ENCODE results near the gene USH2A. TPM values are rescaled to one million over a fixed set of nuclear protein-coding genes. Genes with fewer than 3 reads are reported as not detected.

USH2A gene
- total RNA-seq, 4 donors from 2014 or later = 0.03 to 0.25 TPM; not detected in 2

DNA sequence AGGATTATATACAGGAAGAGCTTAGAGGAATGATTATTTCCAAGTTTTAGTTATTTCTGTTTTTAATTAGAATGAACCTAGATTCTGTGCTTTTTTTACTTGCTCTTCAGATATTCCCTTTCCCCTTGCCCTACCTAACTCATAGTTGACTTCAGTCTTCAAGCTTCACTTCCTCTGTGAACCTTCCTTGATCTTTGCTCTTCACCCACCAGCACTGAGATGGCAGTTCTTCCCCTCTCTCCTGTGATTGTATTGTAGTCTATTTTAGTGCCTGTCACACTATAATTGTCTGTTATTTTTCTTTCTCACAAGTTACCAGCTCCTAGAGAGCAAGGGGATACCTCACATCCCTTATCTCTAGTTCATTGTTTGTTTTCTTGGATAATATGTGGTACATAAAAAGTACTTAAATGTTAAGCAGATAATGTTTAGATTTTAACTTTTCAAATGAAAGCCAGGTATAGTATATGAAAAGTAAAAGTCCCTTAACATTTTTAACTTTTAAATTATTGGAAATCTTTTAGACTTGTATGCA lies 822.9 kb downstream of the USH2A start:
- intact Hi-C loops (cut with DNase I; ENCODE audit: low total_unique reads) = no loop called here
- no peak overlapping the region for H3K4me3 ChIP-seq (ENCODE audit: low read depth, poor library complexity, severe bottlenecking)
- TF ChIP-seq, protein P1, sequence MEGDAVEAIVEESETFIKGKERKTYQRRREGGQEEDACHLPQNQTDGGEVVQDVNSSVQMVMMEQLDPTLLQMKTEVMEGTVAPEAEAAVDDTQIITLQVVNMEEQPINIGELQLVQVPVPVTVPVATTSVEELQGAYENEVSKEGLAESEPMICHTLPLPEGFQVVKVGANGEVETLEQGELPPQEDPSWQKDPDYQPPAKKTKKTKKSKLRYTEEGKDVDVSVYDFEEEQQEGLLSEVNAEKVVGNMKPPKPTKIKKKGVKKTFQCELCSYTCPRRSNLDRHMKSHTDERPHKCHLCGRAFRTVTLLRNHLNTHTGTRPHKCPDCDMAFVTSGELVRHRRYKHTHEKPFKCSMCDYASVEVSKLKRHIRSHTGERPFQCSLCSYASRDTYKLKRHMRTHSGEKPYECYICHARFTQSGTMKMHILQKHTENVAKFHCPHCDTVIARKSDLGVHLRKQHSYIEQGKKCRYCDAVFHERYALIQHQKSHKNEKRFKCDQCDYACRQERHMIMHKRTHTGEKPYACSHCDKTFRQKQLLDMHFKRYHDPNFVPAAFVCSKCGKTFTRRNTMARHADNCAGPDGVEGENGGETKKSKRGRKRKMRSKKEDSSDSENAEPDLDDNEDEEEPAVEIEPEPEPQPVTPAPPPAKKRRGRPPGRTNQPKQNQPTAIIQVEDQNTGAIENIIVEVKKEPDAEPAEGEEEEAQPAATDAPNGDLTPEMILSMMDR (IDR thresholded peaks at IDR 0.05) = no peak
- no peak for TF ChIP-seq POLR2A (IDR thresholded peaks at IDR 0.05)
- DNase-seq (ENCODE audit: low spot score in 2 of 2) = no peak

DNA sequence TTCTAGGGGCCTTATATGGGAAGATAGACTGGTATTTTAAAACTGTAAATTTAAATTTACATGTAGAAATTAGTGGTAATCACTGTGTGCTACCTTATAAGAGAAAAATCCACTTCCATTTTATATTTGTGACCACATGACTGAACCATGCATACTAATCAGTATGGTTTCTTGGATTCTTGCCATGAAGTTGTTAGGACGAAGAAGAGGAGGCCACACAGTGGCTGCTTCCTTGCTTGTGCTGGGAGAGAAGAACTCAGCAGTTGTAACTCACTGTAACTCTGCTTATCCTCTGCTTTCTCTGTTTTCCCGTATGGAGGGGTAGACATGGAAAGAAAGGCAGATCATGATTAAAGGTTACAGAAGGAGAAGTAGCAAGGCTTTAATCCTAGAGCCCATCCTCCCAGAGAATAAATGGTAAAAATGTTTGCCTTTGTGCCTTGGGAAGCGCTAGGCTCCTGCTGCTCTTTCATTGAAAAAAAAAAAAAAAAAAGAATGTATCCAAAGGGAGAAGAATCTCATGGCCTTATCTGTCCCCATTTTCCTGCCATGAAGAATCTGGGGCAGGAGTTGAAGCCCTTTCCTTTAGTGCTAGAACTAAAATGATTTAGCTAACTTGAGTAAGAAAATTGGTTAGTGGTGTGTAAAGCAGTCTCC lies 823.7 kb downstream of the USH2A start:
- TF ChIP-seq, protein P1 (IDR thresholded peaks at IDR 0.05) = no peak
- no peak for TF ChIP-seq POLR2A (IDR thresholded peaks at IDR 0.05)
- WGBS, 2 donors = 65 to 73% methylated on average over 3 of the region's 3 CpGs
- intact Hi-C loops (cut with DNase I; ENCODE audit: low total_unique reads) = no loop called here
- H3K4me3 ChIP-seq (ENCODE audit: low read depth, poor library complexity, severe bottlenecking) = no peak overlapping the region
- DNase-seq (ENCODE audit: low spot score in 2 of 2) = no peak

DNA sequence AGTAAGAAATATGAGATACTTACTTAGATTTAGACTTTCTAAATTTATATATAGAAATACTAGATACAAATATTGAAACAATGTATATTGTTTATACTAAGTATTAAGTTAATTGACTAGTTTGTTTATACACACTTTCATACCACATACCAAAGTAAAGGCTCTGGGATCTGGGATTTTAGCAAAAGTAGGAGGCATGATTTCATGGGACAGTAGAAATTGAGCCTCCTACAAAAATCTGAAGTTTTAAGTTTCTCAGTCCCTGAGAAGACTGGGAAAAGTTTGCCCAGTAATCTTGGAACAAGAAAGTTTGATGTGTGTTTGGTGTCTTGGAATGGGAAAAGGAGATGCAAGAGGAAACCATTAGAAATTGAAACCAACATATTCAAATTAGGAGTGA lies 825.3 kb downstream of the USH2A start:
- TF ChIP-seq, protein P1 (IDR thresholded peaks at IDR 0.05) = no peak
- no peak for TF ChIP-seq POLR2A (IDR thresholded peaks at IDR 0.05)
- no peak overlapping the region for H3K4me3 ChIP-seq (ENCODE audit: low read depth, poor library complexity, severe bottlenecking)
- intact Hi-C loops (cut with DNase I; ENCODE audit: low total_unique reads) = no loop called here
- DNase-seq (ENCODE audit: low spot score in 2 of 2) = no peak

DNA sequence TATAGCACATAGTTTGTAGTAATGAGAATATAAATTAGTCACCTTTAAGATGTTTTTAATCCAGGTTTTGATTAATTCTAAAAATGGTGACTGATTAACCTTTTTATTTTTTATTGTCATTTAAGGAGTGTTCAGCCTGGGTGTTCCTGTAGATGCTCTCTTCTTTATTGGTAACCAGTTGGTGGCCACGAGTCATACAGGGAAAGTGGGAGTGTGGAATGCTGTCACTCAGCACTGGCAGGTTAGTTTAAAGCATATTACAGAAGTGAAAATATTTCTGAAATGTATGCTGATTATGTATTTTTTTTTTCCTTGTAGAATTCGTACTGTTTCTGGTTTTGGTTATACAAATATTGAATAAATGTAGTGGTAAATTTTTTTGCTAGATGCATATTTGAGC lies 828.0 kb downstream of the USH2A start:
- no peak overlapping the region for H3K4me3 ChIP-seq (ENCODE audit: low read depth, poor library complexity, severe bottlenecking)
- intact Hi-C loops (cut with DNase I; ENCODE audit: low total_unique reads) = no loop called here
- WGBS, 2 donors = 71 to 72% methylated on average over 2 of the region's 2 CpGs
- DNase-seq (ENCODE audit: low spot score in 2 of 2) = no peak
- no peak for TF ChIP-seq POLR2A (IDR thresholded peaks at IDR 0.05)
- TF ChIP-seq, protein P1 (IDR thresholded peaks at IDR 0.05) = no peak

DNA sequence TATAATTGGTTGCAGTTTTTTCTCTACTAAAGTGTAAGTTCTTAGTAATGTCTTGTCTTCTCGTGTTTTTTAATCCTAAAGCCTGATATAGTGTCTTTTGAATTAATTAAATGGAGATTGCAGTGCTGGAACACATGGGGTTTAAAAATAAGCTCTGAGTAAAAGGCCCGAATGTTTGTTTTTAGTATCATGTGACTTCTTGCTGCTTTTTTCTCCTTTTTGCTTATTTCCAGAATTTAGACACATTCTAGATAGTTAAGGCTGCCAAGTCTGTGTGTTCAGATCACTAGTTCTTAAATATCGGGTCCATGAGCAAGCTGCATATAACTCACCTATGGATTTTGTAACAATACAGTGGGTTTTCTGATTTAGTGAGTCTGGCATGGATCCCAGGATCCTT lies 828.6 kb downstream of the USH2A start:
- 68 to 70% methylated on average over 3 of the region's 3 CpGs for WGBS, 2 donors

More for the DNA sequence above, 828.6 kb downstream of the USH2A start:
- DNase-seq (ENCODE audit: low spot score in 2 of 2) = no peak
- intact Hi-C loops (cut with DNase I; ENCODE audit: low total_unique reads) = no loop called here
- no peak overlapping the region for H3K4me3 ChIP-seq (ENCODE audit: low read depth, poor library complexity, severe bottlenecking)
- no peak for TF ChIP-seq POLR2A (IDR thresholded peaks at IDR 0.05)
- TF ChIP-seq, protein P1 (IDR thresholded peaks at IDR 0.05) = no peak

All from lower leg skin (tissue), 4 donors.